Fibroblast of lung (primary cell): ENCODE data around the gene PRKAR1A.

ENCODE experiments used
- CTCF ChIP-seq, 2 donors: IDR thresholded peaks in 1 of 2; conservative IDR thresholded peaks in 1 of 2; 1 replicate in 1 of 2; 2 replicates in 1 of 2; pipeline ENCODE4 v1.5.1; 2011 to 2012; ENCODE audit warnings: low read length in 2 of 2, control low read depth in 1 of 2, inconsistent platforms in 1 of 2, low read depth in 1 of 2, mild to moderate bottlenecking in 1 of 2
- EZH2 ChIP-seq: IDR thresholded peaks from 2 replicates; pipeline ENCODE4 v1.5.1; 2012; ENCODE audit warnings: low read length, control low read depth, mild to moderate bottlenecking; ENCODE audit errors: missing control alignments

- TF ChIP-seq CTCF (conservative IDR thresholded peaks at IDR 0.05 in 1 of 2, IDR thresholded peaks at IDR 0.05 in 1 of 2; ENCODE audit: low read depth in 1 of 2, low read length in 2 of 2) (no peak), EZH2 (no peak)
Observed at GRCh38 chr17:68577497-68577821, 65.2 kb downstream of the PRKAR1A start.
